K562 (cell line): ENCODE data around the gene THAP8. TPM values are rescaled to one million over a fixed set of nuclear protein-coding genes. Genes with fewer than 3 reads are reported as not detected.

Experiments used
- BDP1 ChIP-seq: IDR thresholded peaks from 3 replicates; pipeline ENCODE4 v1.6.1; 2011; ENCODE audit not compliant: insufficient read length, insufficient read depth
- MAZ ChIP-seq, 2 experiments: fragments of 450-650 bp in 1 of 2; sonication (generic) in 1 of 2; formaldehyde crosslinking; IDR thresholded peaks in 1 of 2; conservative IDR thresholded peaks in 1 of 2; 2 replicates each; pipeline versions ENCODE4 v1.4.0 to v1.5.0; 2020; ENCODE audit warnings: mild to moderate bottlenecking in 1 of 2, missing genetic modification reagents in 1 of 2
- MTF1 ChIP-seq: fragments of 250-450 bp; sonication (Bioruptor Pico); IDR thresholded peaks from 2 replicates; pipeline ENCODE4 v1.9.0; 2021; ENCODE audit warnings: moderate library complexity, mild to moderate bottlenecking, inconsistent platforms, borderline replicate concordance
- OTX1 ChIP-seq: fragments of 450-650 bp; formaldehyde crosslinking; IDR thresholded peaks from 2 replicates; pipeline ENCODE4 v1.4.0; 2022; ENCODE audit warnings: mild to moderate bottlenecking
- PRPF4 ChIP-seq: fragments of 200-400 bp; formaldehyde crosslinking; IDR thresholded peaks from one replicate; pipeline ENCODE4 v1.6.1; 2017; ENCODE audit warnings: low read length, low read depth, mild to moderate bottlenecking; ENCODE audit not compliant: insufficient read depth, poor library complexity, severe bottlenecking
- PTRF ChIP-seq: fragments of 450-650 bp; IDR thresholded peaks from 2 replicates; pipeline ENCODE4 v1.6.1; 2016; ENCODE audit warnings: mild to moderate bottlenecking, missing genetic modification characterization, missing compliant biosample characterization
- SMARCC2 ChIP-seq: fragments of 450-650 bp; IDR thresholded peaks from 2 replicates; pipeline ENCODE4 v1.6.1; 2017; ENCODE audit warnings: antibody characterized with exemption, moderate library complexity, mild to moderate bottlenecking, low read depth
- ZNF133 ChIP-seq: fragments of 250-450 bp; sonication (Bioruptor Pico); IDR thresholded peaks from 2 replicates; pipeline ENCODE4 v1.4.0; 2020; ENCODE audit warnings: mild to moderate bottlenecking
- ZNF263 ChIP-seq: sonication (generic); formaldehyde crosslinking; IDR thresholded peaks from 2 replicates; pipeline ENCODE4 v1.8.0; 2022; ENCODE audit warnings: mild to moderate bottlenecking, missing genetic modification reagents, borderline replicate concordance
- polyA plus RNA-seq, 8 experiments: library from polyadenylated mRNA; depleted of rRNA in 4 of 8; stranded (reverse) in 5 of 8; unstranded in 3 of 8; fragments of >200 nt; fragmentation: Nextera tagmentation in 2 of 8; fragmentation: Illumina TruSeq in 1 of 8; extraction: Ambion mirVana in 2 of 8; extraction: Trizol in 1 of 8; gene quantifications; 2 replicates each; pipeline versions ENCODE4 v1.2.1 to v1.2.3, GENCODE V29; 2011 to 2014; ENCODE audit warnings: inconsistent platforms in 1 of 8, missing spikeins in 1 of 8
- total RNA-seq, 7 experiments: library from RNA; depleted of rRNA in 6 of 7; stranded (reverse); fragments of >200 nt in 6 of 7; fragmentation: Illumina TruSeq in 2 of 7; extraction: Trizol in 2 of 7; gene quantifications; 2 replicates each; pipeline versions ENCODE4 v1.2.1 to v1.2.3, GENCODE V29; 2011 to 2021; ENCODE audit warnings: low replicate concordance in 1 of 7
- TF ChIP-seq, protein P1 (sequence below): fragments of 250-450 bp; sonication (Bioruptor Pico); IDR thresholded peaks from 2 replicates; pipeline ENCODE4 v1.4.0; 2020
- TF ChIP-seq, protein P2 (sequence below): fragments of 250-450 bp; sonication (Bioruptor Pico); IDR thresholded peaks from 2 replicates; pipeline ENCODE4 v1.6.1; 2021; ENCODE audit warnings: mild to moderate bottlenecking
- TF ChIP-seq, protein P3 (sequence below), 2 experiments: fragments of 450-650 bp; IDR thresholded peaks; 2 replicates each; pipeline ENCODE4 v1.6.1; 2016
- TF ChIP-seq, protein P4 (sequence below): fragments of 450-650 bp; IDR thresholded peaks from 2 replicates; pipeline ENCODE4 v1.6.1; 2016; ENCODE audit warnings: borderline replicate concordance
- TF ChIP-seq, protein P5 (sequence below): fragments of 450-650 bp; IDR thresholded peaks from 2 replicates; pipeline ENCODE4 v1.6.1; 2017; ENCODE audit warnings: antibody characterized with exemption

Gene THAP8
- total and polyA plus RNA-seq, 9 of the 15 experiments (the other 6 are each of a cell fraction or from before 2014, with no cell fraction given) = 0.11 to 2.0 (median 0.94) TPM

DNA sequence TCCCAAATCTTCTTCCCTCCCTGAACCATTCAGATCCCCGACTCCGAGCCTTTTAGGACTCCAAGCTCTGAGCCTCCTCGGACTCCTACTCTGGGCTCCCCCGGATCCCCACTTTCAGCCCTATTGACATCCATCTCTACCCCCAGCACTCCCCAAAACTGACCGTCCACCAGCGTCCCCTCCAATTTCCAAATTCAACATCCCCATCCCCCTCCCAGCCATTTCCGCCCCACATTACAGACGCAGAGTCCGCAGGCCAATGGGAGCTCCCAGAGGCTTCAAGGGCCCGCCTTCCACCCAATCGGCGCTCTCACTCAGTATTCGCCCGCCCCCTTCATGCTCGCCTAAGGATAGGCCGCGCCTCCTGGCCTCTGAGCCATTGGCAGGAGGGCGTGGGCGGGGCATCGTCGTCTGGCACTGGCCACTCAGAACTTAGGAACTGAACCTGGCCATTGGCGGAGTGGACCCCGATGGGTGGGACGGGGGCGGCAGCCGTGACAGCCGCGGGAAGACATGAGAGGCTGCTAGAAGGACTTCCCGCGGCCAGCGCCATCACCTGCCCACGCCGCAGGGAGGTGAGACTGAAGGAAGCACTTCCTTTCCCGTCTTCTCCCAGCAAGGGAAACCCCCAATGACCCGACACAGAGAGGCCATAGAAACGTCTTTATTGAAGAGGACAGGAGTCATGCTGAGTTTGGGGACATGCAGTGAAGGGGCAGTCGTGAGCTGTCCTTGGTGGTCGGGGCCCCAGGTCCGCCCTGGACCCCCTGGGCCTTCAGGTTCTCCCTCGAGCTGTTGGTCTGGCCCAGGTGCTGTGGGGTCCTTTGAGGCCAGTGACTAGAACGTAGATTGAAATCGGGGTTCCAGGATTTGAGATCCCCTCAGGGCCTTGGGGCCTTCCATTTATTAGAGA, 39.8 kb downstream of the THAP8 start, which contains the start of gene ALKBH6 (continued):
- TF ChIP-seq, protein P1, sequence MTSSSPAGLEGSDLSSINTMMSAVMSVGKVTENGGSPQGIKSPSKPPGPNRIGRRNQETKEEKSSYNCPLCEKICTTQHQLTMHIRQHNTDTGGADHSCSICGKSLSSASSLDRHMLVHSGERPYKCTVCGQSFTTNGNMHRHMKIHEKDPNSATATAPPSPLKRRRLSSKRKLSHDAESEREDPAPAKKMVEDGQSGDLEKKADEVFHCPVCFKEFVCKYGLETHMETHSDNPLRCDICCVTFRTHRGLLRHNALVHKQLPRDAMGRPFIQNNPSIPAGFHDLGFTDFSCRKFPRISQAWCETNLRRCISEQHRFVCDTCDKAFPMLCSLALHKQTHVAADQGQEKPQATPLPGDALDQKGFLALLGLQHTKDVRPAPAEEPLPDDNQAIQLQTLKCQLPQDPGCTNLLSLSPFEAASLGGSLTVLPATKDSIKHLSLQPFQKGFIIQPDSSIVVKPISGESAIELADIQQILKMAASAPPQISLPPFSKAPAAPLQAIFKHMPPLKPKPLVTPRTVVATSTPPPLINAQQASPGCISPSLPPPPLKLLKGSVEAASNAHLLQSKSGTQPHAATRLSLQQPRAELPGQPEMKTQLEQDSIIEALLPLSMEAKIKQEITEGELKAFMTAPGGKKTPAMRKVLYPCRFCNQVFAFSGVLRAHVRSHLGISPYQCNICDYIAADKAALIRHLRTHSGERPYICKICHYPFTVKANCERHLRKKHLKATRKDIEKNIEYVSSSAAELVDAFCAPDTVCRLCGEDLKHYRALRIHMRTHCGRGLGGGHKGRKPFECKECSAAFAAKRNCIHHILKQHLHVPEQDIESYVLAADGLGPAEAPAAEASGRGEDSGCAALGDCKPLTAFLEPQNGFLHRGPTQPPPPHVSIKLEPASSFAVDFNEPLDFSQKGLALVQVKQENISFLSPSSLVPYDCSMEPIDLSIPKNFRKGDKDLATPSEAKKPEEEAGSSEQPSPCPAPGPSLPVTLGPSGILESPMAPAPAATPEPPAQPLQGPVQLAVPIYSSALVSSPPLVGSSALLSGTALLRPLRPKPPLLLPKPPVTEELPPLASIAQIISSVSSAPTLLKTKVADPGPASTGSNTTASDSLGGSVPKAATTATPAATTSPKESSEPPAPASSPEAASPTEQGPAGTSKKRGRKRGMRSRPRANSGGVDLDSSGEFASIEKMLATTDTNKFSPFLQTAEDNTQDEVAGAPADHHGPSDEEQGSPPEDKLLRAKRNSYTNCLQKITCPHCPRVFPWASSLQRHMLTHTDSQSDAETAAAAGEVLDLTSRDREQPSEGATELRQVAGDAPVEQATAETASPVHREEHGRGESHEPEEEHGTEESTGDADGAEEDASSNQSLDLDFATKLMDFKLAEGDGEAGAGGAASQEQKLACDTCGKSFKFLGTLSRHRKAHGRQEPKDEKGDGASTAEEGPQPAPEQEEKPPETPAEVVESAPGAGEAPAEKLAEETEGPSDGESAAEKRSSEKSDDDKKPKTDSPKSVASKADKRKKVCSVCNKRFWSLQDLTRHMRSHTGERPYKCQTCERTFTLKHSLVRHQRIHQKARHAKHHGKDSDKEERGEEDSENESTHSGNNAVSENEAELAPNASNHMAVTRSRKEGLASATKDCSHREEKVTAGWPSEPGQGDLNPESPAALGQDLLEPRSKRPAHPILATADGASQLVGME = peak; percentile 57; the same call in 1 of the 2 replicates
- TF ChIP-seq, protein P2, sequence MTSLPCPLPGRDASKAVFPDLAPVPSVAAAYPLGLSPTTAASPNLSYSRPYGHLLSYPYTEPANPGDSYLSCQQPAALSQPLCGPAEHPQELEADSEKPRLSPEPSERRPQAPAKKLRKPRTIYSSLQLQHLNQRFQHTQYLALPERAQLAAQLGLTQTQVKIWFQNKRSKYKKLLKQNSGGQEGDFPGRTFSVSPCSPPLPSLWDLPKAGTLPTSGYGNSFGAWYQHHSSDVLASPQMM (CRISPR knock-in tag) = no peak
- TF ChIP-seq, protein P3, sequence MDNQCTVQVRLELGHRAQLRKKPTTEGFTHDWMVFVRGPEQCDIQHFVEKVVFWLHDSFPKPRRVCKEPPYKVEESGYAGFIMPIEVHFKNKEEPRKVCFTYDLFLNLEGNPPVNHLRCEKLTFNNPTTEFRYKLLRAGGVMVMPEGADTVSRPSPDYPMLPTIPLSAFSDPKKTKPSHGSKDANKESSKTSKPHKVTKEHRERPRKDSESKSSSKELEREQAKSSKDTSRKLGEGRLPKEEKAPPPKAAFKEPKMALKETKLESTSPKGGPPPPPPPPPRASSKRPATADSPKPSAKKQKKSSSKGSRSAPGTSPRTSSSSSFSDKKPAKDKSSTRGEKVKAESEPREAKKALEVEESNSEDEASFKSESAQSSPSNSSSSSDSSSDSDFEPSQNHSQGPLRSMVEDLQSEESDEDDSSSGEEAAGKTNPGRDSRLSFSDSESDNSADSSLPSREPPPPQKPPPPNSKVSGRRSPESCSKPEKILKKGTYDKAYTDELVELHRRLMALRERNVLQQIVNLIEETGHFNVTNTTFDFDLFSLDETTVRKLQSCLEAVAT (IDR thresholded peaks at IDR 0.05) = peak in 1 of 2 experiments; percentile 88; a peak in 2 of 4 replicates
- no peak for TF ChIP-seq SMARCC2
- TF ChIP-seq PRPF4 = no peak
- TF ChIP-seq, protein P4, sequence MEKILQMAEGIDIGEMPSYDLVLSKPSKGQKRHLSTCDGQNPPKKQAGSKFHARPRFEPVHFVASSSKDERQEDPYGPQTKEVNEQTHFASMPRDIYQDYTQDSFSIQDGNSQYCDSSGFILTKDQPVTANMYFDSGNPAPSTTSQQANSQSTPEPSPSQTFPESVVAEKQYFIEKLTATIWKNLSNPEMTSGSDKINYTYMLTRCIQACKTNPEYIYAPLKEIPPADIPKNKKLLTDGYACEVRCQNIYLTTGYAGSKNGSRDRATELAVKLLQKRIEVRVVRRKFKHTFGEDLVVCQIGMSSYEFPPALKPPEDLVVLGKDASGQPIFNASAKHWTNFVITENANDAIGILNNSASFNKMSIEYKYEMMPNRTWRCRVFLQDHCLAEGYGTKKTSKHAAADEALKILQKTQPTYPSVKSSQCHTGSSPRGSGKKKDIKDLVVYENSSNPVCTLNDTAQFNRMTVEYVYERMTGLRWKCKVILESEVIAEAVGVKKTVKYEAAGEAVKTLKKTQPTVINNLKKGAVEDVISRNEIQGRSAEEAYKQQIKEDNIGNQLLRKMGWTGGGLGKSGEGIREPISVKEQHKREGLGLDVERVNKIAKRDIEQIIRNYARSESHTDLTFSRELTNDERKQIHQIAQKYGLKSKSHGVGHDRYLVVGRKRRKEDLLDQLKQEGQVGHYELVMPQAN = peak; percentile 75
- TF ChIP-seq MAZ (CRISPR knock-in tag; conservative IDR thresholded peaks at IDR 0.05 in 1 of 2, IDR thresholded peaks at IDR 0.05 in 1 of 2) = peak in 1 of 2 experiments; percentile 23; a peak in 2 of 4 replicates
- TF ChIP-seq ZNF133 (CRISPR knock-in tag) = no peak; the same call in 1 of the 2 replicates
- TF ChIP-seq OTX1 = peak; percentile 91
- TF ChIP-seq ZNF263 (CRISPR knock-in tag) = no peak
- no peak for TF ChIP-seq MTF1 (CRISPR knock-in tag)
- TF ChIP-seq PTRF = no peak
- TF ChIP-seq, protein P5, sequence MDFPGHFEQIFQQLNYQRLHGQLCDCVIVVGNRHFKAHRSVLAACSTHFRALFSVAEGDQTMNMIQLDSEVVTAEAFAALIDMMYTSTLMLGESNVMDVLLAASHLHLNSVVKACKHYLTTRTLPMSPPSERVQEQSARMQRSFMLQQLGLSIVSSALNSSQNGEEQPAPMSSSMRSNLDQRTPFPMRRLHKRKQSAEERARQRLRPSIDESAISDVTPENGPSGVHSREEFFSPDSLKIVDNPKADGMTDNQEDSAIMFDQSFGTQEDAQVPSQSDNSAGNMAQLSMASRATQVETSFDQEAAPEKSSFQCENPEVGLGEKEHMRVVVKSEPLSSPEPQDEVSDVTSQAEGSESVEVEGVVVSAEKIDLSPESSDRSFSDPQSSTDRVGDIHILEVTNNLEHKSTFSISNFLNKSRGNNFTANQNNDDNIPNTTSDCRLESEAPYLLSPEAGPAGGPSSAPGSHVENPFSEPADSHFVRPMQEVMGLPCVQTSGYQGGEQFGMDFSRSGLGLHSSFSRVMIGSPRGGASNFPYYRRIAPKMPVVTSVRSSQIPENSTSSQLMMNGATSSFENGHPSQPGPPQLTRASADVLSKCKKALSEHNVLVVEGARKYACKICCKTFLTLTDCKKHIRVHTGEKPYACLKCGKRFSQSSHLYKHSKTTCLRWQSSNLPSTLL = no peak
- no peak for TF ChIP-seq BDP1
